H1 (cell line): Measurements from ENCODE around the gene LY6G6D. TPM values are rescaled to one million over a fixed set of nuclear protein-coding genes. Genes with fewer than 3 reads are reported as not detected.

Source experiments
- CTCF ChIA-PET: fragments of 300-600 bp; sonication (Branson Sonifier 250); formaldehyde crosslinking; loops from one replicate; lab custom pipeline; 2021; ENCODE audit not compliant: partially characterized antibody; lab: Charles Lee
- POLR2A ChIA-PET: fragments of 300-600 bp; sonication (Branson Sonifier 250); formaldehyde crosslinking; loops from one replicate; lab custom pipeline; 2021; ENCODE audit warnings: inconsistent platforms; ENCODE audit not compliant: partially characterized antibody; lab: Charles Lee
- DNase-seq, 2 experiments: peaks; one replicate each; pipeline versions ENCODE4 v3.0.0 to v3.0.0-alpha.2; 2010 to 2022; ENCODE audit warnings: low spot score in 2 of 2, low read depth in 1 of 2, mixed read lengths in 1 of 2
- FAIRE-seq: peaks from 2 replicates; lab custom pipeline; 2011; peaks lifted over from hg19 to GRCh38; lab: Jason Lieb, UNC
- H2AFZ ChIP-seq: 2 replicates; pipeline ENCODE4 v1.8.1; 2012; ENCODE audit warnings: low read length, inconsistent platforms
- H2AK5ac ChIP-seq: 2 replicates; pipeline ENCODE4 v1.6.1; 2013; ENCODE audit warnings: low read depth, low read length
- H2BK120ac ChIP-seq: replicated peaks from 2 replicates; pipeline ENCODE3; 2013; ENCODE audit warnings: low read depth, low read length, inconsistent platforms
- H2BK12ac ChIP-seq: 2 replicates; pipeline ENCODE4 v1.6.1; 2013; ENCODE audit warnings: low read depth, low read length
- H2BK15ac ChIP-seq: 2 replicates; pipeline ENCODE4 v1.6.1; 2013; ENCODE audit warnings: low read length
- H2BK20ac ChIP-seq: 2 replicates; pipeline ENCODE4 v1.6.1; 2013; ENCODE audit warnings: low read length
- H2BK5ac ChIP-seq: 2 replicates; pipeline ENCODE4 v1.6.1; 2013; ENCODE audit warnings: low read depth, low read length
- H3K14ac ChIP-seq: 2 replicates; pipeline ENCODE4 v1.6.1; 2013; ENCODE audit warnings: inconsistent platforms; ENCODE audit not compliant: insufficient read length
- H3K18ac ChIP-seq: 2 replicates; pipeline ENCODE4 v1.6.1; 2013; ENCODE audit warnings: low read length; ENCODE audit errors: extremely low read depth
- H3K23ac ChIP-seq: 2 replicates; pipeline ENCODE4 v1.6.1; 2013; ENCODE audit warnings: inconsistent platforms; ENCODE audit not compliant: insufficient read length
- H3K23me2 ChIP-seq: 2 replicates; pipeline ENCODE4 v1.6.1; 2013; ENCODE audit warnings: low read depth, low read length
- H3K27ac ChIP-seq: 2 replicates; pipeline ENCODE4 v1.6.1; 2011; ENCODE audit warnings: low read depth, low read length, inconsistent platforms
- H3K27me3 ChIP-seq, 4 experiments: replicated peaks in 1 of 4; 1 replicate in 1 of 4; 2 replicates in 3 of 4; pipeline versions ENCODE4 v1.6.1 to v1.8.1; 2011 to 2013; ENCODE audit warnings: low read length in 3 of 4, mild to moderate bottlenecking in 3 of 4, inconsistent platforms in 2 of 4, mixed read lengths in 2 of 4, moderate library complexity in 1 of 4; ENCODE audit not compliant: control insufficient read depth in 3 of 4, insufficient read depth in 3 of 4; ENCODE audit errors: extremely low read depth in 1 of 4
- H3K36me3 ChIP-seq, 4 experiments: 2 replicates each; pipeline versions ENCODE4 v1.6.1 to v1.8.1; 2011 to 2013; ENCODE audit warnings: mild to moderate bottlenecking in 4 of 4, low read length in 3 of 4, moderate library complexity in 2 of 4, control low read depth in 1 of 4, inconsistent platforms in 1 of 4; ENCODE audit not compliant: insufficient read depth in 4 of 4, control insufficient read depth in 2 of 4
- H3K4ac ChIP-seq: replicated peaks from 2 replicates; pipeline ENCODE3; 2013; ENCODE audit warnings: low read length, low read depth, mixed read lengths, inconsistent platforms; ENCODE audit not compliant: insufficient read length
- H3K4me1 ChIP-seq, 4 experiments: replicated peaks in 1 of 4; 1 replicate in 1 of 4; 2 replicates in 3 of 4; pipeline versions ENCODE4 v1.6.1 to v1.8.1; 2011 to 2013; ENCODE audit warnings: low read length in 3 of 4, inconsistent platforms in 2 of 4, mixed read lengths in 1 of 4; ENCODE audit not compliant: insufficient read depth in 4 of 4, control insufficient read depth in 3 of 4
- H3K4me2 ChIP-seq, 2 experiments: 2 replicates each; pipeline versions ENCODE4 v1.6.1 to v1.8.1; 2011 to 2013; ENCODE audit warnings: low read depth in 2 of 2, low read length in 2 of 2, control low read depth in 1 of 2, inconsistent platforms in 1 of 2, mild to moderate bottlenecking in 1 of 2; ENCODE audit not compliant: insufficient read depth in 1 of 2
- H3K4me3 ChIP-seq, 4 experiments: fragments of 200-600, 300-600 bp in 1 of 4; sonication (generic), shearing (Covaris generic), sonication (Bioruptor Twin) in 1 of 4; 2 replicates each; pipeline versions ENCODE4 v1.5.1 to v1.8.1; 2011 to 2016; ENCODE audit warnings: low read length in 4 of 4, low read depth in 3 of 4, control low read depth in 2 of 4, inconsistent platforms in 2 of 4, mild to moderate bottlenecking in 2 of 4, mixed read lengths in 1 of 4, moderate library complexity in 1 of 4; ENCODE audit not compliant: insufficient read depth in 2 of 4; ENCODE audit errors: extremely low read depth in 1 of 4
- H3K56ac ChIP-seq: replicated peaks from 2 replicates; pipeline ENCODE3; 2013; ENCODE audit warnings: low read depth, mild to moderate bottlenecking, mixed read lengths, low read length, inconsistent platforms; ENCODE audit not compliant: insufficient read length
- H3K79me1 ChIP-seq: 2 replicates; pipeline ENCODE4 v1.6.1; 2013; ENCODE audit warnings: low read depth, low read length, control low read depth
- H3K79me2 ChIP-seq, 2 experiments: 2 replicates each; pipeline versions ENCODE4 v1.6.1 to v1.8.1; 2012 to 2013; ENCODE audit warnings: low read length in 2 of 2, mild to moderate bottlenecking in 2 of 2, inconsistent platforms in 1 of 2; ENCODE audit not compliant: insufficient read depth in 2 of 2, control insufficient read depth in 1 of 2
- H3K9ac ChIP-seq, 4 experiments: replicated peaks in 1 of 4; 1 replicate in 1 of 4; 2 replicates in 3 of 4; pipeline versions ENCODE4 v1.6.1 to v1.8.1; 2011 to 2013; ENCODE audit warnings: low read depth in 3 of 4, low read length in 3 of 4, control low read depth in 2 of 4, mild to moderate bottlenecking in 2 of 4, moderate library complexity in 2 of 4, inconsistent platforms in 1 of 4; ENCODE audit errors: extremely low read depth in 1 of 4
- H3K9me3 ChIP-seq, 2 experiments: 2 replicates each; pipeline versions ENCODE4 v1.6.1 to v1.8.1; 2012 to 2013; ENCODE audit warnings: mild to moderate bottlenecking in 2 of 2, moderate library complexity in 2 of 2, control low read depth in 1 of 2, inconsistent platforms in 1 of 2, low read depth in 1 of 2, low read length in 1 of 2, mixed read lengths in 1 of 2; ENCODE audit not compliant: insufficient read depth in 2 of 2
- H4K20me1 ChIP-seq, 2 experiments: replicated peaks in 1 of 2; 2 replicates each; pipeline versions ENCODE3 to v1.8.1; 2011 to 2013; ENCODE audit warnings: inconsistent platforms in 2 of 2, low read length in 2 of 2, mild to moderate bottlenecking in 1 of 2; ENCODE audit not compliant: insufficient read depth in 2 of 2, control insufficient read depth in 1 of 2
- H4K5ac ChIP-seq: 2 replicates; pipeline ENCODE4 v1.6.1; 2013; ENCODE audit warnings: low read length, low read depth, mixed read lengths, inconsistent platforms; ENCODE audit not compliant: insufficient read length
- H4K8ac ChIP-seq: 2 replicates; pipeline ENCODE4 v1.8.0; 2013; ENCODE audit warnings: mild to moderate bottlenecking, moderate library complexity, low read length, inconsistent platforms; ENCODE audit not compliant: insufficient read depth; ENCODE audit errors: extremely low read depth
- H4K91ac ChIP-seq: replicated peaks from 2 replicates; pipeline ENCODE3; 2013; ENCODE audit warnings: low read length, mixed read lengths, inconsistent platforms; ENCODE audit not compliant: insufficient read length
- KDM5A ChIP-seq: fragments of 200-600 bp; IDR thresholded peaks from 2 replicates; pipeline ENCODE4 v1.7.1; 2012; ENCODE audit warnings: mild to moderate bottlenecking, low read length, inconsistent platforms, mixed read lengths
- SRF ChIP-seq: IDR thresholded peaks from 2 replicates; pipeline ENCODE4 v1.6.1; 2011; ENCODE audit warnings: mild to moderate bottlenecking, low read depth, low read length, moderate library complexity
- TEAD4 ChIP-seq: IDR thresholded peaks from 2 replicates; pipeline ENCODE4 v1.6.1; 2012; ENCODE audit warnings: low read depth, low read length, inconsistent platforms, mixed read lengths
- WGBS, 2 experiments: shearing (Covaris generic) in 1 of 2; methylation state at CpG; one replicate each; pipeline versions ENCODE4 v1.1.6 to v1.1.7; 2013 to 2015; ENCODE audit warnings: low lambda C conversion rate in 2 of 2, mixed read lengths in 2 of 2, inconsistent platforms in 1 of 2, low coverage in 1 of 2, missing lambda C conversion rate in 1 of 2; ENCODE audit not compliant: insufficient replicate concordance in 2 of 2, insufficient coverage in 1 of 2, insufficient read length in 1 of 2; ENCODE audit errors: extremely low coverage in 1 of 2, missing lambda C conversion rate in 1 of 2; 5-methylcytosine and 5-hydroxymethylcytosine counted together
- polyA plus RNA-seq, 7 experiments: library from polyadenylated mRNA; depleted of rRNA in 3 of 7; stranded (reverse) in 5 of 7; unstranded in 2 of 7; fragments of >200 nt in 5 of 7; fragments of 200-250 nt in 2 of 7; gene quantifications; 1 replicate in 5 of 7; 2 replicates in 1 of 7; 4 replicates in 1 of 7; pipeline versions ENCODE4 v1.2.1 to v1.2.3, GENCODE V29; 2011 to 2013; ENCODE audit warnings: missing spikeins in 2 of 7, mixed read lengths in 2 of 7
- total RNA-seq: library from RNA; stranded (reverse); fragmentation: NEBNext Ultra II Directional; extraction: Animal tissue kit (Norgen Biotek cat#: 25700); gene quantifications from 2 replicates; pipeline ENCODE4 v1.2.1, GENCODE V29; 2021

Gene LY6G6D
- total and polyA plus RNA-seq, 2 of the 8 experiments (the other 6 are each of a cell fraction or from before 2014, with no cell fraction given), result 1.8 TPM; not detected in 1

- POLR2A ChIA-PET, result interaction anchor here (1.1 to 6.3 kb wide), 8 partner anchors 9 to 118 kb away, joined by 3 to 38 read pairs (median 4); partner anchors contain the start of genes HSPA1B, LSM2 and MSH5
- FAIRE-seq, result no peak
- TF ChIP-seq KDM5A (no peak), SRF (no peak), TEAD4 (no peak)
Observed at GRCh38 chr6:31758281-31758680, 43.1 kb downstream of the LY6G6D start.

More at GRCh38 chr6:31758281-31758680, 43.1 kb downstream of the LY6G6D start:
- H2BK5ac ChIP-seq, result no peak overlapping the region
- CTCF ChIA-PET, result interaction anchor here (0.9 to 3.0 kb wide), 10 partner anchors 9 to 163 kb away, joined by 3 to 22 read pairs (median 5); partner anchors contain the start of gene DDAH2
- H3K18ac ChIP-seq, result no peak overlapping the region
- no peak overlapping the region for H4K5ac ChIP-seq
- H3K56ac ChIP-seq, result no peak overlapping the region
- no peak overlapping the region for H3K4me2 ChIP-seq
- no peak overlapping the region; the same call in 1 of the 2 replicates for H4K8ac ChIP-seq
- H2AK5ac ChIP-seq, result no peak overlapping the region
- H3K79me2 ChIP-seq, result no peaks in the 10 kb centered on the region
- H3K9me3 ChIP-seq, result no peaks in the 10 kb centered on the region
- no peak overlapping the region for H3K9ac ChIP-seq
- H2BK120ac ChIP-seq, result no peak overlapping the region
- no peak overlapping the region for H3K4me3 ChIP-seq
- no peaks in the 10 kb centered on the region; the same call in 1 of the 2 replicates for H3K23me2 ChIP-seq
- no peak overlapping the region for H2AFZ ChIP-seq
- no peak overlapping the region for H2BK12ac ChIP-seq
- peaks cover 0 to 2% (median 0%) of the 10 kb centered on the region in 4 experiments; a peak in 2 of 7 replicates for H3K4me1 ChIP-seq
- no peaks in the 10 kb centered on the region for H3K27me3 ChIP-seq
- 88% methylated on average over 2 of the region's 2 CpGs; no CpG with 5 or more reads in 1 of the 2 experiments for WGBS, 2 experiments
- no peak overlapping the region for H3K27ac ChIP-seq
- H3K4ac ChIP-seq, result no peak overlapping the region
- H4K91ac ChIP-seq, result no peak overlapping the region
- no peak overlapping the region for H2BK15ac ChIP-seq
- H3K36me3 ChIP-seq, result peaks cover 0 to 16% (median 1%) of the 10 kb centered on the region in 4 experiments; a peak in 3 of 8 replicates
- H3K14ac ChIP-seq, result no peak overlapping the region
- H3K79me1 ChIP-seq, result no peaks in the 10 kb centered on the region
- no peak for DNase-seq
- no peaks in the 10 kb centered on the region for H4K20me1 ChIP-seq
- H3K23ac ChIP-seq, result no peak overlapping the region
- no peak overlapping the region for H2BK20ac ChIP-seq
